Cardiac muscle cell (in vitro differentiated cells and primary cell): ENCODE data around the gene VAT1L. TPM values are rescaled to one million over a fixed set of nuclear protein-coding genes. Genes with fewer than 3 reads are reported as not detected.

Source experiments
- DNase-seq, 2 donors: peaks; one replicate each; pipeline versions ENCODE4 v3.0.0 to v3.0.0-alpha.2; 2010 to 2017; ENCODE audit warnings: low read depth in 1 of 2, low spot score in 1 of 2
- H3K27ac ChIP-seq: fragments of 200-600 bp; sonication (generic); 2 replicates; pipeline ENCODE4 v1.5.1; 2016
- H3K27me3 ChIP-seq: fragments of 200-600 bp; sonication (generic); 2 replicates; pipeline ENCODE4 v1.6.0; 2016; ENCODE audit warnings: control low read depth
- H3K36me3 ChIP-seq: fragments of 200-600 bp; sonication (generic); 2 replicates; pipeline ENCODE4 v1.5.1; 2016; ENCODE audit warnings: control low read depth
- H3K4me1 ChIP-seq: fragments of 200-600 bp; sonication (generic); 2 replicates; pipeline ENCODE4 v1.8.1; 2017; ENCODE audit warnings: low read depth, mild to moderate bottlenecking, mixed run types
- H3K4me3 ChIP-seq: fragments of 200-600 bp; sonication (generic); 2 replicates; pipeline ENCODE4 v1.5.1; 2016; ENCODE audit warnings: mild to moderate bottlenecking
- H3K9me3 ChIP-seq: fragments of 200-600 bp; sonication (generic); 2 replicates; pipeline ENCODE4 v1.5.1; 2017; ENCODE audit warnings: low read depth, mild to moderate bottlenecking, control low read depth
- CTCF ChIP-seq: IDR thresholded peaks from 2 replicates; pipeline ENCODE4 v1.5.1; 2012; ENCODE audit warnings: low read depth, mild to moderate bottlenecking, low read length
- polyA plus RNA-seq: library from polyadenylated mRNA; unstranded; fragments of >200 nt; fragmentation: Nextera tagmentation; extraction: Ambion mirVana; gene quantifications from 2 replicates; pipeline ENCODE4 v1.2.1, GENCODE V29; 2016
- total RNA-seq: library from RNA; depleted of rRNA; stranded (reverse); fragments of >200 nt; gene quantifications from 2 replicates; pipeline ENCODE4 v1.2.3, GENCODE V29; 2016

VAT1L gene
- total and polyA plus RNA-seq, 2 experiments from 2014 or later, result 1.5 to 2.4 TPM

- no peaks in the 10 kb centered on the region for H3K4me1 ChIP-seq
- no peak overlapping the region for H3K27ac ChIP-seq
- TF ChIP-seq CTCF, result peak; percentile 20
Measured at GRCh38 chr16:77782694-77783093, 5.7 kb upstream of the VAT1L start.

GRCh38 chr16:77784441-77785372, 3.7 kb upstream of the VAT1L start:
- Histone ChIP-seq H3K36me3 (no peaks in the 10 kb centered on the region), H3K4me3 (no peak overlapping the region), H3K27ac (no peak overlapping the region), H3K4me1 (peaks cover 4% of the 10 kb centered on the region), H3K27me3 (peaks cover 45% of the 10 kb centered on the region), H3K9me3 (no peaks in the 10 kb centered on the region)
- DNase-seq, result peak in 1 of 2 donors; percentile 17
- peak; percentile 30 for TF ChIP-seq CTCF

More at GRCh38 chr16:77782694-77783093, 5.7 kb upstream of the VAT1L start:
- H3K4me3 ChIP-seq, result no peak overlapping the region
- no peaks in the 10 kb centered on the region for H3K9me3 ChIP-seq
- peak in 1 of 2 donors; percentile 5 for DNase-seq
- no peaks in the 10 kb centered on the region for H3K36me3 ChIP-seq
- H3K27me3 ChIP-seq, result peaks cover 26% of the 10 kb centered on the region

GRCh38 chr16:77785373-77785764, 3.0 kb upstream of the VAT1L start:
- Histone ChIP-seq H3K4me3 (no peak overlapping the region), H3K9me3 (no peaks in the 10 kb centered on the region), H3K36me3 (no peaks in the 10 kb centered on the region), H3K4me1 (peaks cover 4% of the 10 kb centered on the region), H3K27ac (no peak overlapping the region), H3K27me3 (peaks cover 52% of the 10 kb centered on the region)
- TF ChIP-seq CTCF, result no peak
- no peak for DNase-seq

GRCh38 chr16:77786186-77786847, 2.0 kb upstream of the VAT1L start:
- H3K4me1 ChIP-seq, result peaks cover 4% of the 10 kb centered on the region
- TF ChIP-seq CTCF, result no peak

GRCh38 chr16:77787452-77787851, 912 bp upstream of the VAT1L start:
- H3K4me1 ChIP-seq, result peaks cover 4% of the 10 kb centered on the region
- H3K9me3 ChIP-seq, result no peaks in the 10 kb centered on the region
- no peak for TF ChIP-seq CTCF
- no peak overlapping the region for H3K27ac ChIP-seq
- no peak for DNase-seq
- peaks cover 72% of the 10 kb centered on the region for H3K27me3 ChIP-seq
- no peaks in the 10 kb centered on the region for H3K36me3 ChIP-seq
- H3K4me3 ChIP-seq, result no peak overlapping the region

More at GRCh38 chr16:77786186-77786847, 2.0 kb upstream of the VAT1L start:
- H3K27me3 ChIP-seq, result peaks cover 61% of the 10 kb centered on the region
- no peaks in the 10 kb centered on the region for H3K9me3 ChIP-seq
- no peak overlapping the region for H3K4me3 ChIP-seq
- H3K27ac ChIP-seq, result no peak overlapping the region
- no peaks in the 10 kb centered on the region for H3K36me3 ChIP-seq
- no peak for DNase-seq
